Erythroblast (primary cell): ENCODE measurements around the gene NLRP9.

ENCODE experiments used
- GATA1 ChIP-seq: IDR thresholded peaks from 2 replicates; pipeline ENCODE4 v1.6.1; 2011; ENCODE audit warnings: low read depth, mild to moderate bottlenecking, control low read depth, low read length, moderate library complexity
- POLR2A ChIP-seq: IDR thresholded peaks from 2 replicates; pipeline ENCODE4 v1.6.1; 2011; ENCODE audit warnings: mild to moderate bottlenecking, low read length

DNA sequence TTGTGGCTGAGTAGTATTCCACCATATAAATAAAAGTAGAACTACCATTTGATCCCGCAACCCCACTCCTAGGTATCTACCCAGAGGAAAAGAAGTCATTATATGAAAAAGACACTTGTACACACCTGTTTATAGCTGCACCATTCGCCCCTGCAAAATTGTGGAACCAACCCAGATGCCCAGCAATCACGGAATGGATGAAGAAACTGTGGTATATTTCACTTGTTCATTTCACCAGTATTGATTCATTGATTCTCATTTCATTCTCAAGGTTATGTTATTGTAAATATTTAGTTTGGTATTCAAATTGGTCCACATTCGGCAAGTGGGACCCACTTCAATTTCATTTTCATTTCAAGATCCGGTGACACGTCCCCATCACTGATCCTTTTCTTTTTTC lies 12.5 kb upstream of the NLRP9 start:
- TF ChIP-seq POLR2A: no peak
- TF ChIP-seq GATA1: no peak
